Body of pancreas (tissue), 4 donors: ENCODE data around the gene DLEC1.

Source experiments
- CTCF ChIP-seq, 7 experiments: fragments of 450-650 bp in 4 of 7; fragments of 200-600 bp in 3 of 7; sonication (generic) in 3 of 7; IDR thresholded peaks; one replicate each; pipeline ENCODE4 v1.5.1; 2016 to 2019; ENCODE audit warnings: antibody characterized with exemption in 7 of 7
- POLR2A ChIP-seq, 3 donors: fragments of 450-650 bp; IDR thresholded peaks; one replicate each; pipeline ENCODE4 v1.6.1; 2016; ENCODE audit warnings: antibody characterized with exemption in 3 of 3, mild to moderate bottlenecking in 2 of 3

GRCh38 chr3:38169027-38169317 is 130.0 kb downstream of the DLEC1 start:
- TF ChIP-seq CTCF (IDR thresholded peaks at IDR 0.05), result no peak
- TF ChIP-seq POLR2A (IDR thresholded peaks at IDR 0.05), result no peak
